PC-9 (cell line): ENCODE data around the gene SMIM5. TPM values are rescaled to one million over a fixed set of nuclear protein-coding genes. Genes with fewer than 3 reads are reported as not detected.

Experiments
- BruUV-seq: library from RNA; stranded (reverse); fragments of 400-500 nt; replicated peaks from 2 replicates; lab custom pipeline; 2021; lab: Mats Ljungman, UMichigan
- CTCF ChIA-PET: fragments of 300-600 bp; sonication (Branson Sonifier 250); formaldehyde crosslinking; loops from one replicate; lab custom pipeline; 2022; ENCODE audit warnings: antibody characterized with exemption; lab: Charles Lee
- POLR2A ChIA-PET: fragments of 300-600 bp; sonication (Branson Sonifier 250); formaldehyde crosslinking; loops from one replicate; lab custom pipeline; 2022; ENCODE audit warnings: antibody characterized with exemption; ENCODE audit not compliant: unreplicated experiment; lab: Charles Lee
- DNase-seq, 2 experiments: peaks; one replicate each; pipeline versions ENCODE4 v3.0.0 to v3.0.0-alpha.2; 2015 to 2022; ENCODE audit warnings: mixed read lengths in 1 of 2
- H2AFZ ChIP-seq: fragments of 200-600 bp; sonication (generic); 2 replicates; pipeline ENCODE4 v1.8.1; 2017; ENCODE audit warnings: antibody characterized with exemption
- H3F3A ChIP-seq: fragments of 200-600 bp; sonication (generic); 2 replicates; pipeline ENCODE4 v1.8.1; 2017; ENCODE audit warnings: antibody characterized with exemption, mild to moderate bottlenecking, low read depth; ENCODE audit not compliant: insufficient read depth
- H3K27ac ChIP-seq: fragments of 200-600 bp; sonication (generic); 2 replicates; pipeline ENCODE4 v1.6.1; 2016; ENCODE audit warnings: mixed run types
- H3K27me3 ChIP-seq: fragments of 200-600 bp; sonication (generic); 2 replicates; pipeline ENCODE4 v1.6.1; 2016; ENCODE audit warnings: low read depth, mixed run types; ENCODE audit not compliant: insufficient read depth
- H3K36me3 ChIP-seq: fragments of 200-600 bp; sonication (generic); 2 replicates; pipeline ENCODE4 v1.6.1; 2016; ENCODE audit warnings: low read depth, mixed run types
- H3K4me1 ChIP-seq: fragments of 200-600 bp; sonication (generic); replicated peaks from 2 replicates; pipeline ENCODE4 v1.6.1; 2016; ENCODE audit warnings: mixed run types; ENCODE audit not compliant: insufficient read depth
- H3K4me2 ChIP-seq: fragments of 200-600 bp; sonication (generic); 2 replicates; pipeline ENCODE4 v1.6.1; 2017; ENCODE audit warnings: mixed run types
- H3K4me3 ChIP-seq: fragments of 200-600 bp; sonication (generic); 2 replicates; pipeline ENCODE4 v1.6.1; 2016; ENCODE audit warnings: mixed run types
- H3K79me2 ChIP-seq: fragments of 200-600 bp; sonication (generic); 2 replicates; pipeline ENCODE4 v1.6.1; 2017; ENCODE audit warnings: low read depth, mixed run types
- H3K9me2 ChIP-seq: fragments of 200-600 bp; sonication (generic); 2 replicates; pipeline ENCODE4 v1.8.1; 2017; ENCODE audit warnings: mild to moderate bottlenecking; ENCODE audit not compliant: insufficient read depth
- H3K9me3 ChIP-seq: fragments of 200-600 bp; sonication (generic); 2 replicates; pipeline ENCODE4 v1.8.1; 2016; ENCODE audit warnings: low read depth; ENCODE audit not compliant: insufficient read depth
- H4K20me1 ChIP-seq: fragments of 200-600 bp; sonication (generic); 2 replicates; pipeline ENCODE4 v1.8.1; 2017; ENCODE audit not compliant: insufficient read depth
- CTCF ChIP-seq: fragments of 200-600 bp; sonication (generic); conservative IDR thresholded peaks from 2 replicates; pipeline ENCODE4 v1.6.1; 2017; ENCODE audit warnings: mixed run types, antibody characterized with exemption, mild to moderate bottlenecking, moderate library complexity
- EZH2 ChIP-seq: fragments of 200-600 bp; sonication (generic); IDR thresholded peaks from 2 replicates; pipeline ENCODE4 v1.8.0; 2017; ENCODE audit warnings: antibody characterized with exemption, low read depth
- intact Hi-C: fragments of 100-400 bp; cut with micrococcal nuclease; formaldehyde crosslinking; loops from one replicate; pipeline ENCODE4 v1.10.0; 2022; ENCODE audit not compliant: unreplicated experiment
- total RNA-seq: library from RNA; stranded (reverse); gene quantifications from 2 replicates; pipeline ENCODE4 v1.2.3, GENCODE V29; 2021

SMIM5 gene
- total RNA-seq, 1 experiment from 2014 or later: 0.31 TPM

GRCh38 chr17:75622076-75622475 lies 11.2 kb upstream of the SMIM5 start:
- intact Hi-C loops: no loop called here
- Histone ChIP-seq H3K4me3 (no peak overlapping the region), H3K79me2 (no peaks in the 10 kb centered on the region), H3F3A (no peaks in the 10 kb centered on the region), H3K9me3 (no peaks in the 10 kb centered on the region), H3K27me3 (no peaks in the 10 kb centered on the region), H3K36me3 (no peaks in the 10 kb centered on the region), H2AFZ (no peak overlapping the region), H3K4me1 (no peaks in the 10 kb centered on the region), H3K9me2 (no peaks in the 10 kb centered on the region), H4K20me1 (peaks cover 3% of the 10 kb centered on the region; the same call in 1 of the 2 replicates), H3K4me2 (no peak overlapping the region), H3K27ac (no peak overlapping the region)
- TF ChIP-seq CTCF (no peak), EZH2 (no peak)
- no peak for DNase-seq
- POLR2A ChIA-PET: no interaction called here
- CTCF ChIA-PET: interaction anchor here (2.0 kb wide), 1 partner anchor 11 kb away, joined by 13 read pairs; the partner anchor contains the start of gene SMIM5
- no TSS peak for BruUV-seq

- Histone ChIP-seq H4K20me1 (peaks cover 3% of the 10 kb centered on the region; the same call in 1 of the 2 replicates), H3K4me2 (no peak overlapping the region), H3K9me2 (no peaks in the 10 kb centered on the region), H3K36me3 (no peaks in the 10 kb centered on the region), H3K4me1 (no peaks in the 10 kb centered on the region), H3K27me3 (no peaks in the 10 kb centered on the region), H3F3A (no peaks in the 10 kb centered on the region), H3K4me3 (no peak overlapping the region), H2AFZ (no peak overlapping the region), H3K27ac (no peak overlapping the region), H3K79me2 (no peaks in the 10 kb centered on the region), H3K9me3 (no peaks in the 10 kb centered on the region)
- POLR2A ChIA-PET: no interaction called here
- DNase-seq: no peak
- intact Hi-C loops: no loop called here
- CTCF ChIA-PET: no interaction called here
- no TSS peak for BruUV-seq
- no peak for TF ChIP-seq CTCF
- no peak for TF ChIP-seq EZH2
Observed at GRCh38 chr17:75622771-75623273, 10.4 kb upstream of the SMIM5 start.

GRCh38 chr17:75623386-75623785 lies 9.8 kb upstream of the SMIM5 start:
- TF ChIP-seq EZH2: no peak
- TF ChIP-seq CTCF: no peak
- Histone ChIP-seq H2AFZ (no peak overlapping the region), H3K27me3 (no peaks in the 10 kb centered on the region), H3K27ac (no peak overlapping the region), H3K4me2 (no peak overlapping the region), H3K9me2 (no peaks in the 10 kb centered on the region), H3K4me1 (no peaks in the 10 kb centered on the region), H3F3A (no peaks in the 10 kb centered on the region), H3K9me3 (no peaks in the 10 kb centered on the region), H3K36me3 (no peaks in the 10 kb centered on the region), H3K79me2 (no peaks in the 10 kb centered on the region), H4K20me1 (peaks cover 3% of the 10 kb centered on the region; the same call in 1 of the 2 replicates), H3K4me3 (no peak overlapping the region)
- intact Hi-C loops: no loop called here
- CTCF ChIA-PET: no interaction called here
- no peak for DNase-seq
- no TSS peak for BruUV-seq
- POLR2A ChIA-PET: no interaction called here
